ENCODE results near the gene WLS.

The WLS gene

DNA sequence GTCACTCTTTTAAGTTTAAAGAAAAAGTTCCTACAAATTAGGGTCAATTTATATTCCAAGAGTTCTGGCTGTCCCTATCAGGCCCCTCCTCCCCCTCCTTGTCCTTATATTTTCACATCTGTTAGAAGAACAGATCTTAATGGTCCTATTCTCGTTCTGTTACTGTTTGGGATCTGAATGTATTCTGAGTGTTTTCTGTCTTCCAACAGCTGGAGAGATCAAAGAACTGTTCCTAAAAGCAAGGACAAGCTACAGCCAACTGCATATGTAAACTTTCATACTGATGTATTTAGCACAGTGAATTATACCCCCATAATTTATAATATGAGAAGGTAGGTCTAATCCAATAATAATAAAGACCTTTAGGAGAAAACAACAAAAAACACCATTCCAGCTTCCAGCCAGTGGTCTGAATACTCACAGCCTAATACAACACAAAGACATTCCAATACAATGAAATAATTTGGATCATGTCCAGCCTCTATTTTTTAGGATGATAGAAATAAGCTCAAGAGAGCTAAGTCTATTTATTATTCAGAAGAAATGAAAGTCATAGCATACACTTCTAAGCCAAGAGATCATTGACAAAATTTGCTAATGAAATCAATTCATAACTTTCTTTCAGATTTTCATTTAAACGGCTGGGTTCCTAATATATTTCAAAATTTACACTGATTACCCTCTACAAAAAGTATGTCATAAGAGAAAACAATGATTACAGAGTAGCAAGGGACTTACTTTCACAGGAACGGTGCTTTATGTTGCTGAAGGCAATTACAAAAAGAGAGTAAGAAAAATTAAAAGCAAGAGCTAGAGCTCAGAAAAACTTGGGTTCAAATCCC is 25.3 kb downstream of the WLS start:
- TF ChIP-seq, protein P1, sequence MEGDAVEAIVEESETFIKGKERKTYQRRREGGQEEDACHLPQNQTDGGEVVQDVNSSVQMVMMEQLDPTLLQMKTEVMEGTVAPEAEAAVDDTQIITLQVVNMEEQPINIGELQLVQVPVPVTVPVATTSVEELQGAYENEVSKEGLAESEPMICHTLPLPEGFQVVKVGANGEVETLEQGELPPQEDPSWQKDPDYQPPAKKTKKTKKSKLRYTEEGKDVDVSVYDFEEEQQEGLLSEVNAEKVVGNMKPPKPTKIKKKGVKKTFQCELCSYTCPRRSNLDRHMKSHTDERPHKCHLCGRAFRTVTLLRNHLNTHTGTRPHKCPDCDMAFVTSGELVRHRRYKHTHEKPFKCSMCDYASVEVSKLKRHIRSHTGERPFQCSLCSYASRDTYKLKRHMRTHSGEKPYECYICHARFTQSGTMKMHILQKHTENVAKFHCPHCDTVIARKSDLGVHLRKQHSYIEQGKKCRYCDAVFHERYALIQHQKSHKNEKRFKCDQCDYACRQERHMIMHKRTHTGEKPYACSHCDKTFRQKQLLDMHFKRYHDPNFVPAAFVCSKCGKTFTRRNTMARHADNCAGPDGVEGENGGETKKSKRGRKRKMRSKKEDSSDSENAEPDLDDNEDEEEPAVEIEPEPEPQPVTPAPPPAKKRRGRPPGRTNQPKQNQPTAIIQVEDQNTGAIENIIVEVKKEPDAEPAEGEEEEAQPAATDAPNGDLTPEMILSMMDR (IDR thresholded peaks at IDR 0.05): no peak
- TF ChIP-seq ZFX (IDR thresholded peaks at IDR 0.05; ENCODE audit: borderline replicate concordance): no peak
- no peak overlapping the region for H3K27ac ChIP-seq

DNA sequence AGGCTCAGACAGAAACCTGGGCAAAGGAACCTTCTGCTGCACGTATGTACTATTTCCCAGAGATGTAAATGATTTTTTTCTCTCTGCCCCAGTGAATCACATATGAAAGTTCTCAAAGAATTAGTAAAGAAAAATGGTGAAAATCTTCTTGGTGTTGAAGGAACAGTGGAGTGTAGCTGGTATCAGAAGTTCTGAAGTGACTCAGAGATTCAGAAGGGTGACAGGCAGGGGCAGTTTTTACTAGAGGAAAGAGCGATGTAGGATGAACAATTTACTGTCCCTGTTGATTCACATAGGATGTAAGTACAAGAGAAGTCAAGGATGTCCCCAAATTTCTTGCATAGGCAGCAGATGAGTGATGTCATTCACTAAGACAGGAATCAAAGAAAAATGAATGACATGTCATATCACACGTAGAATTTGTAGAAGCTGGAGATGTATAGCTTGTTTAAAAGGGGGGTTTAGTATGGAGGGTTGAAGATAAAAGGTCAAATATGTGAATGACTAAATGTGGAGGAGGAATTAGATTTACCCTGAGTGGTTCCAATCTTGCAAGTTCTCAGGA is 26.4 kb downstream of the WLS start:
- TF ChIP-seq, protein P1 (IDR thresholded peaks at IDR 0.05): no peak
- no peak for TF ChIP-seq ZFX (IDR thresholded peaks at IDR 0.05; ENCODE audit: borderline replicate concordance)
- no peak overlapping the region for H3K27ac ChIP-seq

GRCh38 chr1:68204977-68205630 is 27.2 kb downstream of the WLS start:
- H3K27ac ChIP-seq: no peak overlapping the region
- TF ChIP-seq ZFX (IDR thresholded peaks at IDR 0.05; ENCODE audit: borderline replicate concordance): no peak
- TF ChIP-seq, protein P1 (IDR thresholded peaks at IDR 0.05): no peak

- no peak overlapping the region for H3K27ac ChIP-seq
Measured at GRCh38 chr1:68202239-68202832, 30.0 kb downstream of the WLS start.

DNA sequence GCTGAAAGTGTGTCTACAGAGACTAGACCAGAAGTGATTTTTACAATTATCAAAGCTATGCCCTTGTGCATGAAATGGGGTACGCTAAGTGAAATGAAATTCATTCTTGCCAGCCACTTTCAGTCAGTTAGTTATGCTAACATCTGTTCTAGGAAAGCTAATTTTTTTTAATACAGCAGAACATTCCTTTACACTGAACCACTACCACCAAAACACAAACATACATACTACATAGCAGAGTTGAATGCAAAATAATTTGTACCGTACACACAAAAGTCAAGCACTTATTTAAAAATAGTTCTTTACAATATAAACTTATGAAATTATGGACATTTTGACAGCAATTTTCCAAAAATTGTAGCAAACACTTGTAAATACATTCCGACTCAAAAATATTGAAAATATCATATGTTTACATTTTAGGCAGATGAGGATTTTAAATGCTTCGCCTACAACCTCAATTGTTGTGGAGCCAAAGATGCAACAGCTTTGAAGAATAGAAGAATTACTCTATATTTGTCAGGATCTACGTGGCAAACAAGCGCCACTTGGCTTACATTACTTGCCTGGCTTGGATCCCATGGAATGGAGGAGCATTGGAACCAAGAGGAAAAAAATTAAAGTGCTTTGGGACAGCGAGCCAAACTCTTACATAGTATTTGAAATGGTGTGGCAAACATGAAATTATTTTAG is 30.6 kb downstream of the WLS start:
- H3K27ac ChIP-seq: no peak overlapping the region
- no peak for TF ChIP-seq ZFX (IDR thresholded peaks at IDR 0.05; ENCODE audit: borderline replicate concordance)
- TF ChIP-seq, protein P1 (IDR thresholded peaks at IDR 0.05): no peak

More at GRCh38 chr1:68202239-68202832, 30.0 kb downstream of the WLS start:
- TF ChIP-seq, protein P1 (IDR thresholded peaks at IDR 0.05): no peak
- no peak for TF ChIP-seq ZFX (IDR thresholded peaks at IDR 0.05; ENCODE audit: borderline replicate concordance)

DNA sequence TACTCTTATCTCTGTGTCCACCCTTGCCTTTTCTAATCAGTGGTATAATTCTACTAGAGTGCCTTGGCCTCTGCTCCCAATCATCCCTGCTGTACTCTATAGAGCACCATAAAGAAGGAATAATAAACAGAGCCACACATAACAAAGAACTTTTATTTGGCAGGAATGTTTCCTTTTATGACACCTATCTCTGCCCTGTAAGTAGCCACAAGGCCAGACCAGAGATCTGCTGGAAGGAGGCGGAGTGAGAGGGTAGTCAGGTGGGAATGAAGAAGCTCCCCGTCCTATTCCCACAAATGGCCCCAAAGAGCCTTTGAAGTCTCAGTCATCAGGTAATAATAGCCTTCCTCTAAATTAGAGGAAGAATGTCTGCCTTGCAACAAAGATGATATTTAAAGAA is 32.7 kb downstream of the WLS start:
- H3K27ac ChIP-seq: no peak overlapping the region
- TF ChIP-seq ZFX (IDR thresholded peaks at IDR 0.05; ENCODE audit: borderline replicate concordance): no peak
- TF ChIP-seq, protein P1 (IDR thresholded peaks at IDR 0.05): no peak

All from 22Rv1 (cell line).